Measurements from ENCODE around the gene MYL5.

GRCh38 chr4:706834-707598 lies 32.7 kb downstream of the MYL5 start:
- TF ChIP-seq CTCF (IDR thresholded peaks at IDR 0.05) (no peak), POLR2A (IDR thresholded peaks at IDR 0.05) (no peak), EP300 (IDR thresholded peaks at IDR 0.05) (no peak)

Data from tibial nerve (tissue), 4 donors.